GM19035 (cell line): ENCODE measurements around the gene UFSP1.
"Not testable (repeated sequence)": the region's sequence is repeated elsewhere in the genome, so short reads cannot be mapped to it uniquely, and the experiment has no call there.

Source experiments
- ATAC-seq: cut with Tn5 transposase; IDR thresholded peaks from one replicate; pipeline ENCODE4 v1.9.1; 2021; ENCODE audit not compliant: unreplicated experiment

UFSP1 gene

GRCh38 chr7:100860702-100861615, 28.6 kb downstream of the UFSP1 start:
- ATAC-seq, result no peak

DNA sequence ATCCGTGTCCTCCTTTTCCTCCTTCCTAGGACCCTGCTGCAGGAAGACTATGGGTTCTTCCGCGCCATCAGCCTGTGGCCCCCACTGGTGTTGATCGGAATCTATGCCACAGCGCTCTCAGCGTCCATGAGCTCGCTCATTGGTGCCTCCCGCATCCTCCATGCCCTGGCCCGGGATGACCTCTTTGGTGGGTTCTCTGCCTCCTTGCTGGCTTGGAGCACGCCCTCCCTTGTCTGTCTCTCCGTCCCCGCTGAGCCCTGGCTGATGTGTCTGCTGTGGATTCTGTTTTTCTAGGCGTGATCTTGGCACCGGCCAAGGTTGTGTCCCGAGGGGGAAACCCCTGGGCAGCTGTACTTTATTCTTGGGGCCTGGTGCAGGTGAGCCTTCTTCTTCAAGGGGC, 29.7 kb downstream of the UFSP1 start:
- no peak for ATAC-seq

DNA sequence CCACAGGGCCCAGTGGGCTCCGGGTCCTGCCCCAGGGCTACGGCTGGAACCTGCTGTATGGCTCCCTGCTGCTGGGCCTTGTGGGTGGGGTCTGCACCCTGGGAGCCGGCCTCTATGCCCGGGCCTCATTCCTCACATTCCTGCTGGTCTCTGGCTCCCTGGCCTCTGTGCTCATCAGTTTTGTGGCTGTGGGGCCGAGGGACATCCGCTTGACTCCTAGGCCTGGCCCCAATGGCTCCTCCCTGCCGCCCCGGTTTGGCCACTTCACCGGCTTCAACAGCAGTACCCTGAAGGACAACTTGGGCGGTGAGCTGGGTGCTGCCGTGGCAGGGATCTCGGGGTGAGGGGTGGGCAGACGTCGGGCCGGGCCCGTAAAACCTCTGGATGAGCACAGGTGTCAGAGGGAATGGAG, 32.6 kb downstream of the UFSP1 start:
- no peak for ATAC-seq

- ATAC-seq, result no peak
Measured at GRCh38 chr7:100855515-100855914, 34.0 kb downstream of the UFSP1 start.

GRCh38 chr7:100854899-100855298, 34.6 kb downstream of the UFSP1 start:
- not testable (repeated sequence) for ATAC-seq

- no peak for ATAC-seq
Measured at GRCh38 chr7:100854146-100854895, 35.2 kb downstream of the UFSP1 start.

DNA sequence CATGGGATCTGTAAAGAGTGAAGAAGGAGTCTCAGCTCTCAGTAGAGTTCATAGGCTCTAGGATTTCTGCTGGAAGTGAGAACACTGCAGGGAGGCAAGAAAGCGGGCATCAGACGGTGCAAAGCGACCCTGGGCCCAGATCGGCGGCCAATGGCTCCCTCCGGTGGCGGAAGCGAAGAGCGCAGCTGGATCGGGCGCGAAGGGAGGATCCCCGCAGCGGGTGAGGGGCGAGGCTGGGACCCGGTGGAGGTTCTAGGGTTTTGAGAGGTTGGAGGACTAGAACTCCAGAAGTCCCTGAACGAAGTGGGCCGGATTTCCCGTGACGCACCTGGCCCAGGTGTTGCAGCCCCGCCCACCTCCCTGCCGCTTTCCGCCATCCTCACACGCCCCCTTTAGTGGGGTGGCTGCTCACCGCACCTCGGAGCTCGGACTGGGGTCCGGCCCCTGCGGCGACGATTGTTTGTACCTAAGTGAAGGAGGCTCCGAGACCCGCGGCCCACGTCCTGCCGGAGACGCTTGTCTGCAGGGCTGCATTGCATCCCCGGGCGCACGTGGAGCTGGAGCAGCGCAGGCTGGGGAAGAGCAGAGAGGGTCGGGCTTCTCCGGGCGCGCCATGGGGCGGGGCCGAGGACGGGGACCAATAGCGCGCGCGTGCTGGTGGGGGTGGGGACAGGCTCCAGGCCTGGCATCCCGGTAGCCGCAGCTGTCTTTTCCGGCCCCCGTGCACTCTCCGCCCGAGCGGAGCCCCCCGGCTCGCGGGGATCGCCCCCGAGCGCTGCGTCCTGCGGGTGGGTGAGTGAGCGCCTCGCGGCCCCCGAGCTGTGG, 37.3 kb downstream of the UFSP1 start, which contains the start of gene SLC12A9:
Gene SLC12A9 (plus strand): TSS at position 666 of the 825 bp plus-strand sequence. CDS start 1,485 bp downstream, outside the sequence.
- ATAC-seq, result peak; percentile 88

DNA sequence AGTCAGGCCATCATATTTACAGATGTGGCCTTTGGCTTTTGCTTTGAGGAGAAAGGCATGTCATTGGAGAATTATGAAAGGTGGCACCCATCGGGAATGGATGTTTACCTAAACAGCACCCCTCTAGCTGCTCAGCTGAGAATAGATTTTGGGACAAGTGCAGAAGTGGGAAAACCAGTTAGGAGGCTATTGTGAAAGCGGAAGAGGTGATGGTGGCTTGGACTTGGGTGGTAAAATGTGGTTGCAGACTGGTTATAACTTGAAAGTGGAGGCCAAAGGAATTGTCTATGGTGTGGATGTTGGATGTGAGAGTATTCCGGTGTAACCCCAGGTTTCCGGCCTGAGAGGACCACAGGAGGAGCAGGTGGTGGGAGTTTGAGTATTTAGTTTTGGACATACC, 42.2 kb downstream of the UFSP1 start:
- ATAC-seq, result no peak

GRCh38 chr7:100840470-100841100, 48.9 kb downstream of the UFSP1 start:
- ATAC-seq, result no peak

- no peak for ATAC-seq
Measured at GRCh38 chr7:100839361-100839760, 50.2 kb downstream of the UFSP1 start.
